ENCODE results near the gene CTIF. TPM values are rescaled to one million over a fixed set of nuclear protein-coding genes. Genes with fewer than 3 reads are reported as not detected.

CTIF gene
- total and polyA plus RNA-seq, 11 donors, result 21.2 to 93.0 (median 68.0) TPM

- Histone ChIP-seq H3K36me3 (no peaks in the 10 kb centered on the region), H3K27me3 (no peaks in the 10 kb centered on the region), H3K4me3 (no peak overlapping the region), H3K4me1 (peaks cover 0 to 86% (median 50%) of the 10 kb centered on the region in 12 donors), H3K9me3 (no peaks in the 10 kb centered on the region), H3K27ac (no peak overlapping the region)
- 93 to 98% (median 96%) methylated on average over 3 of the region's 3 CpGs for WGBS, 4 donors
- ATAC-seq (no peak), DNase-seq (peak in 1 of 5 donors; percentile 11)
- no peak for TF ChIP-seq POLR2A (IDR thresholded peaks at IDR 0.05)
- TF ChIP-seq, protein P1, sequence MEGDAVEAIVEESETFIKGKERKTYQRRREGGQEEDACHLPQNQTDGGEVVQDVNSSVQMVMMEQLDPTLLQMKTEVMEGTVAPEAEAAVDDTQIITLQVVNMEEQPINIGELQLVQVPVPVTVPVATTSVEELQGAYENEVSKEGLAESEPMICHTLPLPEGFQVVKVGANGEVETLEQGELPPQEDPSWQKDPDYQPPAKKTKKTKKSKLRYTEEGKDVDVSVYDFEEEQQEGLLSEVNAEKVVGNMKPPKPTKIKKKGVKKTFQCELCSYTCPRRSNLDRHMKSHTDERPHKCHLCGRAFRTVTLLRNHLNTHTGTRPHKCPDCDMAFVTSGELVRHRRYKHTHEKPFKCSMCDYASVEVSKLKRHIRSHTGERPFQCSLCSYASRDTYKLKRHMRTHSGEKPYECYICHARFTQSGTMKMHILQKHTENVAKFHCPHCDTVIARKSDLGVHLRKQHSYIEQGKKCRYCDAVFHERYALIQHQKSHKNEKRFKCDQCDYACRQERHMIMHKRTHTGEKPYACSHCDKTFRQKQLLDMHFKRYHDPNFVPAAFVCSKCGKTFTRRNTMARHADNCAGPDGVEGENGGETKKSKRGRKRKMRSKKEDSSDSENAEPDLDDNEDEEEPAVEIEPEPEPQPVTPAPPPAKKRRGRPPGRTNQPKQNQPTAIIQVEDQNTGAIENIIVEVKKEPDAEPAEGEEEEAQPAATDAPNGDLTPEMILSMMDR (IDR thresholded peaks at IDR 0.05), result no peak
- intact Hi-C loops (cut with DNase I), result no loop called here
Measured at GRCh38 chr18:48837676-48838075, 298.8 kb downstream of the CTIF start.

GRCh38 chr18:48838166-48838775 lies 299.4 kb downstream of the CTIF start:
- ATAC-seq, result no peak
- no peaks in the 10 kb centered on the region for H3K9me3 ChIP-seq
- H3K4me1 ChIP-seq, result peaks cover 2 to 86% (median 53%) of the 10 kb centered on the region in 12 donors
- H3K27ac ChIP-seq, result peak overlapping the region in 1 of 12 donors; percentile 52
- H3K36me3 ChIP-seq, result no peaks in the 10 kb centered on the region
- peak in 2 of 5 donors; percentile 10 to 17 for DNase-seq
- intact Hi-C loops (cut with DNase I), result no loop called here
- TF ChIP-seq, protein P1 (IDR thresholded peaks at IDR 0.05), result no peak
- no peak for TF ChIP-seq POLR2A (IDR thresholded peaks at IDR 0.05)
- 92 to 97% (median 96%) methylated on average over 12 of the region's 12 CpGs for WGBS, 4 donors
- no peak overlapping the region for H3K4me3 ChIP-seq
- H3K27me3 ChIP-seq, result no peaks in the 10 kb centered on the region

DNA sequence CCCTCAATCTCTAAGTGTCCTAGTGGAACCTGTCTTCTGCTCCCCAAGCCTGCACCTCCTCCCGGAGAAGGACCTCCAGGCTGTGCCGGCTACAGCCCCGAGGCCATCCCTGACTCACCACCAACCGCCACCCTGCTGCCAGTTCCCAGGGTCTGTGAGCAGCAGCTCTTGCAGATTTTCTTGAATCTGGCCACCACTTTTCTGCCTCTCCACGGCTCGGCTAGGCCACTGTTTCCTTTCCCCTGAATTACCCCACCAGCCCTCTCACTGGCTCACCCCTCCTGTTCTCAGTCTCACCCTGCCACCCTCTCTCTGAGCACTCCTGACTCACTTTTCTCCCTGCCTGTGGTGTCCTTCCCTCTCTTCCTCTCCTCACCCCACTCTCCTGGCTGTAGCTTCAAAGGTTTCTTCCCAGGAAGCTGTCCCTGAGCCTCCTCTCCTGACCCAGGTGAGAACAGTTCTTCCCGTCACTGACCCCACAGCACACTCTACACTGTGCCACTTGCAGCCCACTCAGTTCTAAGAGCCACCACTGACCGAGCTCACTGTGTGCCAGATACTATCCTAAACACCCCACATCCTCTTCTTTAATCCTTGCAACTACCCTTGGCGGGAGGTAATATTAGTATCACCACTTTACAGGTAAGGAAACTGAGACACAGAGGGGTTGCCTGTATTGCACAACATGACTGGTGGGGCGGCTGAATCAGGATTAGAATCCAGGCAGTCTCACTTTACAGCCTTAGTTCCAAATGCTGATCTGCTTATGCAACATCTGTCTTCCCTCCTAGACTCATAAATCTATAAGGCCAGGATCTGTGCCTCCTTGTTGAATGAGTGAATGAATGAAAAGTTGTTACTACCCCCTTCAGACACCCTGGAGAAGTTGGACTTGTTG lies 300.3 kb downstream of the CTIF start:
- Histone ChIP-seq H3K4me3 (no peak overlapping the region), H3K27ac (peak overlapping the region in 5 of 12 donors; percentile 29 to 93 (median 52)), H3K36me3 (no peaks in the 10 kb centered on the region), H3K4me1 (peaks cover 6 to 88% (median 56%) of the 10 kb centered on the region in 12 donors), H3K9me3 (no peaks in the 10 kb centered on the region), H3K27me3 (no peaks in the 10 kb centered on the region)
- WGBS, 4 donors, result 86 to 93% (median 90%) methylated on average over 9 to 10 of the region's 10 CpGs
- no peak for ATAC-seq
- TF ChIP-seq, protein P1 (IDR thresholded peaks at IDR 0.05), result no peak
- no peak for TF ChIP-seq POLR2A (IDR thresholded peaks at IDR 0.05)
- peak in 2 of 5 donors; percentile 14 to 62 for DNase-seq
- intact Hi-C loops (cut with DNase I), result no loop called here

Measured in heart left ventricle (tissue), 16 donors.